ENCODE data around the gene RNF14. TPM values are rescaled to one million over a fixed set of nuclear protein-coding genes. Genes with fewer than 3 reads are reported as not detected.

The RNF14 gene
- total RNA-seq, 1 experiment from 2014 or later, result 20.1 TPM

DNA sequence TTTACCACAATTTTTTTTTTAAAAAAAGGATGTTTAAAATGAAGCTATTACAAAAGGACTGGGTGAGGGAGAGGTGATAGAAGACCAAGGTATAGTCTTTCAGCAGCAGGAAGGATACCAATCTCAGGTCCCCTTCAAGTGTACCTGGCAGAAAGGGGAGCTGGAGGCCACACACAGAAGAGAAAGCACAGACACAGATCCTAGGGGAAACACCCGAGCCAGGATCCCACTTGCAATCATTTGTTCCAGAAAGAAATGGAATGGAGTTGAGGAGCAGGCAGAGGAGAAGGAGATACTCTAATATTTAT is 38.3 kb downstream of the RNF14 start:
- H3K23ac ChIP-seq (ENCODE audit: insufficient read length, low read depth, low read length), result no peak overlapping the region

More for the DNA sequence above, 38.3 kb downstream of the RNF14 start:
- no peak overlapping the region for H2AK5ac ChIP-seq (ENCODE audit: insufficient read length, low read length)
- no peak overlapping the region for H3K27ac Mint-ChIP-seq
- no CpG with 5 or more reads among the region's 1 CpG for WGBS (ENCODE audit: extremely low coverage, insufficient read length, low lambda C conversion rate)
- H2BK5ac ChIP-seq (ENCODE audit: insufficient read length, low read length), result no peak overlapping the region
- H2BK12ac ChIP-seq (ENCODE audit: insufficient read length, low read depth, low read length), result no peak overlapping the region
- peaks cover 17 to 80% (median 70%) of the 10 kb centered on the region in 3 experiments; a peak in 6 of 7 replicates for H3K36me3 Mint-ChIP-seq (ENCODE audit: insufficient read depth in 1 of 3, low read depth in 3 of 3)
- no peak overlapping the region for H2BK15ac ChIP-seq (ENCODE audit: low read depth, low read length)
- no peak overlapping the region for H3K9ac ChIP-seq (ENCODE audit: extremely low read depth, insufficient read length, low read length)
- no peak overlapping the region for H2AFZ ChIP-seq (ENCODE audit: low read length)
- H3T11ph ChIP-seq (ENCODE audit: low read length), result no peak overlapping the region
- no peaks in the 10 kb centered on the region for H3K27me3 Mint-ChIP-seq (ENCODE audit: low read depth)
- no peak overlapping the region for H3K4me3 Mint-ChIP-seq
- H3K9me3 ChIP-seq (ENCODE audit: control insufficient read depth, low read depth, low read length), result no peaks in the 10 kb centered on the region
- peaks cover 1% of the 10 kb centered on the region for H3K23me2 ChIP-seq (ENCODE audit: insufficient read length, low read depth, low read length, poor library complexity, severe bottlenecking)
- no peak overlapping the region for H3K4me2 ChIP-seq (ENCODE audit: insufficient read depth, insufficient read length, low read length)
- H4K8ac ChIP-seq (replicated peaks; ENCODE audit: insufficient read length, low read depth, low read length), result no peak overlapping the region
- no peak overlapping the region for H4K5ac ChIP-seq (ENCODE audit: insufficient read length, low read depth, low read length)
- H2BK20ac ChIP-seq (ENCODE audit: low read depth, low read length, poor library complexity, severe bottlenecking), result no peak overlapping the region
- no peaks in the 10 kb centered on the region for H3K9me3 Mint-ChIP-seq
- no peaks in the 10 kb centered on the region for H3K27me3 ChIP-seq (ENCODE audit: insufficient read depth, low read length)
- peaks cover 2% of the 10 kb centered on the region for H4K20me1 ChIP-seq (ENCODE audit: control insufficient read depth, insufficient read depth, insufficient read length)
- peaks cover 4 to 5% of the 10 kb centered on the region in 2 experiments; a peak in 3 of 4 replicates for H3K4me1 Mint-ChIP-seq
- no peak overlapping the region for H3K27ac ChIP-seq (ENCODE audit: insufficient read length, low read depth, low read length)
- no peaks in the 10 kb centered on the region; the same call in 1 of the 2 replicates for H3K4me1 ChIP-seq (ENCODE audit: insufficient read depth, low read length)
- H3K56ac ChIP-seq (ENCODE audit: insufficient read length, low read depth, low read length), result no peak overlapping the region
- H3K4ac ChIP-seq (ENCODE audit: low read depth, low read length), result no peak overlapping the region
- H3K79me1 ChIP-seq (ENCODE audit: insufficient read depth, low read depth, low read length, poor library complexity, severe bottlenecking), result no peaks in the 10 kb centered on the region
- DNase-seq, result no peak
- no peak overlapping the region for H3K14ac ChIP-seq (ENCODE audit: insufficient read depth, low read length)
- H3K79me2 ChIP-seq (ENCODE audit: insufficient read depth, low read length), result no peaks in the 10 kb centered on the region
- no peak overlapping the region for H4K91ac ChIP-seq (ENCODE audit: insufficient read length, low read depth, low read length)
- TF ChIP-seq, protein P1, sequence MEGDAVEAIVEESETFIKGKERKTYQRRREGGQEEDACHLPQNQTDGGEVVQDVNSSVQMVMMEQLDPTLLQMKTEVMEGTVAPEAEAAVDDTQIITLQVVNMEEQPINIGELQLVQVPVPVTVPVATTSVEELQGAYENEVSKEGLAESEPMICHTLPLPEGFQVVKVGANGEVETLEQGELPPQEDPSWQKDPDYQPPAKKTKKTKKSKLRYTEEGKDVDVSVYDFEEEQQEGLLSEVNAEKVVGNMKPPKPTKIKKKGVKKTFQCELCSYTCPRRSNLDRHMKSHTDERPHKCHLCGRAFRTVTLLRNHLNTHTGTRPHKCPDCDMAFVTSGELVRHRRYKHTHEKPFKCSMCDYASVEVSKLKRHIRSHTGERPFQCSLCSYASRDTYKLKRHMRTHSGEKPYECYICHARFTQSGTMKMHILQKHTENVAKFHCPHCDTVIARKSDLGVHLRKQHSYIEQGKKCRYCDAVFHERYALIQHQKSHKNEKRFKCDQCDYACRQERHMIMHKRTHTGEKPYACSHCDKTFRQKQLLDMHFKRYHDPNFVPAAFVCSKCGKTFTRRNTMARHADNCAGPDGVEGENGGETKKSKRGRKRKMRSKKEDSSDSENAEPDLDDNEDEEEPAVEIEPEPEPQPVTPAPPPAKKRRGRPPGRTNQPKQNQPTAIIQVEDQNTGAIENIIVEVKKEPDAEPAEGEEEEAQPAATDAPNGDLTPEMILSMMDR (conservative IDR thresholded peaks at IDR 0.05), result no peak
- H2BK120ac ChIP-seq (ENCODE audit: low read depth, low read length, poor library complexity, severe bottlenecking), result no peak overlapping the region
- no peak overlapping the region for H3K18ac ChIP-seq (ENCODE audit: insufficient read length, low read depth, low read length)
